ENCODE measurements around the gene BNC2.

DNA sequence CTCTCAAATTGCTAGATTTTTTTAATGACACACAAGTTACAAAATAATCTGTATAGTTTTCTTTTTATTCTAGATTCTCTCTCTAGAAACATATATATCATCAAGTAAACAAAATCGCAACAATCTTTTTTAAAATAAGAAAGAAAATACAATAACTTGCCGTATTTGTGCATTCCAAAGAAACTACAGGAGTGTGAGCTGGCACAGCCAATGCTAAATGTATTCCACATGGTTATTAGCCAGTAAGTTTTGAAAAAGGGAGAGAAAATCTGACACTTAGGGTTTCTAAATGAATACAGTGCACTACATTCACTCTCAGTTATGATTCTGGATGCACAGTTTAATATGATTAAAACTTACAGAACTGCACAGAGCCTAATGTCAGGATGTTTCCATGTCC is 117.9 kb downstream of the BNC2 start:
- TF ChIP-seq EZH2 (IDR thresholded peaks at IDR 0.05; ENCODE audit: insufficient read depth, poor library complexity, severe bottlenecking) (no peak), EZH2phosphoT487 (IDR thresholded peaks at IDR 0.05; ENCODE audit: insufficient read depth, low read depth) (no peak)

Data from GM23248 (cell line).